Progenitor cell of endocrine pancreas (in vitro differentiated cells): ENCODE measurements around the gene DDX25. TPM values are rescaled to one million over a fixed set of nuclear protein-coding genes. Genes with fewer than 3 reads are reported as not detected.

Experiments used
- DNase-seq: peaks from one replicate; pipeline ENCODE4 v3.0.0; 2021; ENCODE audit warnings: low spot score; ENCODE audit not compliant: unreplicated experiment
- H3K27ac Mint-ChIP-seq: 2 replicates; pipeline ENCODE4 v1.8.0; 2021; ENCODE audit warnings: mild to moderate bottlenecking, moderate library complexity, mixed read lengths
- H3K27me3 Mint-ChIP-seq: 2 replicates; pipeline ENCODE4 v1.8.0; 2021; ENCODE audit warnings: mixed read lengths
- H3K36me3 Mint-ChIP-seq: 2 replicates; pipeline ENCODE4 v1.8.0; 2022; ENCODE audit warnings: mixed read lengths; ENCODE audit not compliant: insufficient read depth
- H3K4me1 Mint-ChIP-seq: 2 replicates; pipeline ENCODE4 v1.8.0; 2021; ENCODE audit warnings: low read depth, mixed read lengths
- H3K4me3 Mint-ChIP-seq: 2 replicates; pipeline ENCODE4 v1.8.0; 2021; ENCODE audit warnings: low read depth, mild to moderate bottlenecking, moderate library complexity, mixed read lengths
- H3K9me3 Mint-ChIP-seq: 2 replicates; pipeline ENCODE4 v1.8.0; 2021; ENCODE audit warnings: low read depth, mixed read lengths
- total RNA-seq: library from RNA; stranded (reverse); gene quantifications from 2 replicates; pipeline ENCODE4 v1.2.1, GENCODE V29; 2021
- TF ChIP-seq, protein P1 (sequence below): fragments of 200-600 bp; sonication (generic); IDR thresholded peaks from one replicate; pipeline ENCODE4 v1.5.0; 2021; ENCODE audit warnings: antibody characterized with exemption, mild to moderate bottlenecking; ENCODE audit not compliant: unreplicated experiment

The DDX25 gene
- total RNA-seq, 1 donor from 2014 or later: 3.8 TPM

DNA sequence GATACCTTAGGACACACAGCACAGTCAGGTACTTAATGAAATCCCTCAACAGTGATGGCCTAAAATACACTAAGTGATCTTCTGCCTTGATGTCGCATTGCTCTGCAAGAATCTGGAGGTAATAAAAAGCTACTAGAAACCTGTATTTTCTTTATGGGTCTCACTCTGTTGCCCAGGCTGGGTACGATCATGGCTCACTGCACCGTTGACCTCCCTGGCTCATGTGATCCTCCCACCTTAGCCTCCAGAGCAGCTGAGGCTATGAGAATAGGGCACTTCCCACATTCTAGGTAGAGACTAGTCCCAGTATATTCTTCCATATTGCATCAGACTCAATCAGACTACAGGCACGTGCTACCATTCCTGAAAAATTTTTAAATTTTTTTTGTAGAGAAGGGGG lies 63.2 kb downstream of the DDX25 start:
- Mint-ChIP-seq H3K27ac (no peak overlapping the region), H3K4me1 (peaks cover 4% of the 10 kb centered on the region), H3K27me3 (no peaks in the 10 kb centered on the region), H3K4me3 (no peak overlapping the region), H3K36me3 (peaks cover 15% of the 10 kb centered on the region), H3K9me3 (peaks cover 9% of the 10 kb centered on the region)
- DNase-seq: no peak
- TF ChIP-seq, protein P1, sequence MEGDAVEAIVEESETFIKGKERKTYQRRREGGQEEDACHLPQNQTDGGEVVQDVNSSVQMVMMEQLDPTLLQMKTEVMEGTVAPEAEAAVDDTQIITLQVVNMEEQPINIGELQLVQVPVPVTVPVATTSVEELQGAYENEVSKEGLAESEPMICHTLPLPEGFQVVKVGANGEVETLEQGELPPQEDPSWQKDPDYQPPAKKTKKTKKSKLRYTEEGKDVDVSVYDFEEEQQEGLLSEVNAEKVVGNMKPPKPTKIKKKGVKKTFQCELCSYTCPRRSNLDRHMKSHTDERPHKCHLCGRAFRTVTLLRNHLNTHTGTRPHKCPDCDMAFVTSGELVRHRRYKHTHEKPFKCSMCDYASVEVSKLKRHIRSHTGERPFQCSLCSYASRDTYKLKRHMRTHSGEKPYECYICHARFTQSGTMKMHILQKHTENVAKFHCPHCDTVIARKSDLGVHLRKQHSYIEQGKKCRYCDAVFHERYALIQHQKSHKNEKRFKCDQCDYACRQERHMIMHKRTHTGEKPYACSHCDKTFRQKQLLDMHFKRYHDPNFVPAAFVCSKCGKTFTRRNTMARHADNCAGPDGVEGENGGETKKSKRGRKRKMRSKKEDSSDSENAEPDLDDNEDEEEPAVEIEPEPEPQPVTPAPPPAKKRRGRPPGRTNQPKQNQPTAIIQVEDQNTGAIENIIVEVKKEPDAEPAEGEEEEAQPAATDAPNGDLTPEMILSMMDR: no peak

DNA sequence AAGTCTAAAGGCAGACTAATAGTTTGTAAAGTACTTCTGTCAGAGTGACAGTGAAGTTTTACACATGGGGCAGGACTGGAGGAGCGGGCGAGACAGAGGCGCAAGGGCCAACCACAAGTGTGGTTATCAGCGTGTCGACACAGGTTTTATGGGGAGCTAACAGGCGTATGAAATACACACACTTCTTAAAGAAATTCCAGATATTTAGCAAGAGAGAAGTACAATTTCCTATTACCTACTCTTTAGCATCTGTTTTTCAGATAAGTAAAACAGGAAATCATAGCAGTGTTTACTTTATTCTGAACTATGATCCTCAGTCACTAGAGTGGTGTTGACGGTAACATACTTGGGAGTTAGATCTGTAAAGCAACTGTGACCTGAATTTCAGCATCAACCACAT lies 64.0 kb downstream of the DDX25 start:
- TF ChIP-seq, protein P1: no peak
- DNase-seq: no peak
- Mint-ChIP-seq H3K36me3 (peaks cover 7% of the 10 kb centered on the region), H3K27ac (no peak overlapping the region), H3K4me1 (peaks cover 4% of the 10 kb centered on the region), H3K9me3 (peaks cover under 1% of the 10 kb centered on the region), H3K4me3 (no peak overlapping the region), H3K27me3 (no peaks in the 10 kb centered on the region)

DNA sequence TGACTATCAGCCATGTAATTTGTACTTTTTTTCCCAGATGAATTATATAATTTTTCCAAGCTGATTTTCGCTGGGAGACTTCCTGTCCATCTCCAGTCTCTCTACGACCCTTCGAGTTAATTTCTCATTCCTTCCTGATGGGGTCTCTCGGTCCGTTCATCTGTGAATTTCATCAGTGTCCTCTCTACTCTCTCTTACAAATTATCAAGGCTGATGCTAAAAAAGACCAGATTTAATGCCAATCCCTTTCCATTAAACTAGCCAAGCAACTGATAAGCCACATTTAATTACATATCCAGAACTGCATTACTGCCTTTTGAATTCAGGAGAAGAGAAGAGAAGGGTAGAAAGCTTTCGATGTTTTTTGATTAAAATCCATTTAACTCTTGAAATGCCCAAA lies 67.3 kb downstream of the DDX25 start:
- no peaks in the 10 kb centered on the region for H3K27me3 Mint-ChIP-seq
- no peak overlapping the region for H3K27ac Mint-ChIP-seq
- H3K4me3 Mint-ChIP-seq: no peak overlapping the region
- H3K4me1 Mint-ChIP-seq: peaks cover 2% of the 10 kb centered on the region
- DNase-seq: no peak
- H3K36me3 Mint-ChIP-seq: peaks cover 3% of the 10 kb centered on the region
- TF ChIP-seq, protein P1: no peak
- no peaks in the 10 kb centered on the region for H3K9me3 Mint-ChIP-seq

DNA sequence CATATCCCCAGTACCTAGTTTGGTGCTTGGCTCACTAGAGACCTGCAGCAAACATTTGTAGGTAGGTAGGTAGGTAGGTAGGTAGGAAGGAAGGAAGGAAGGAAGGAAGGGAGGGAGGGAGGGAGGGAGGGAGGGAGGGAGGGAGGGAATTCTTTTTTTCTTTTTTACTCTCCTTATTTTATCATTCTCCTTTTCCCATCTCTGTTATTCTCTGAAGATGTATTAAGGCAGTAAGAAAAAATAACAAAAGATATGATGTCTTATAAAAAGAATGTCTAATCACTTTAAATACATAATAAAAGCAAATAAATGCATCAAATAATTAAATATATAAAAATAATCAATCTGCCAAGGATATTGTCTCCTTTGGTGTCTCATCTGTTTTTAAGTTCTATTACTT lies 70.0 kb downstream of the DDX25 start:
- no peak overlapping the region for H3K4me3 Mint-ChIP-seq
- peaks cover 2% of the 10 kb centered on the region for H3K36me3 Mint-ChIP-seq
- no peaks in the 10 kb centered on the region for H3K27me3 Mint-ChIP-seq
- TF ChIP-seq, protein P1: no peak
- H3K27ac Mint-ChIP-seq: no peak overlapping the region
- no peak for DNase-seq
- H3K4me1 Mint-ChIP-seq: peaks cover 9% of the 10 kb centered on the region
- no peaks in the 10 kb centered on the region for H3K9me3 Mint-ChIP-seq

DNA sequence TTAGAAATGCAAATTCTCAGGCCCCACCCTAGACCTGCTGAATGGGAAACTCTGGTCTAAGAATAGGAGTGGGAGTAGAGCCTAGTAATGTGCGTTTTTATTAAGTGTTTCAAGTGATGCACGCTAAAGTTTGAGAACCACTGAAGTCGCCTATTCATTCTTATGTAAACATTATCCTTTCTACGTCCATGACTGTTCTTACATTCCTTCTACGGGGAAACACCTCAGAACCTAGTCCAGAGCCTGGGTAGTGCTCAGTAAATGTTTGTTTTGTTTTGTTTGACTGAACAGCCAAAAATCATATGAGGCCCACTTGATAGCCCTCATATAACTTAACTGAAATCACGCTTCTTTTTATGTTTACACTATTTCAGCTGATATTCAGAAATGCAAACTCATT lies 71.3 kb downstream of the DDX25 start:
- TF ChIP-seq, protein P1: no peak
- H3K4me3 Mint-ChIP-seq: no peak overlapping the region
- H3K4me1 Mint-ChIP-seq: peaks cover 11% of the 10 kb centered on the region
- H3K27me3 Mint-ChIP-seq: no peaks in the 10 kb centered on the region
- peaks cover 2% of the 10 kb centered on the region for H3K36me3 Mint-ChIP-seq
- no peak for DNase-seq
- no peaks in the 10 kb centered on the region for H3K9me3 Mint-ChIP-seq
- H3K27ac Mint-ChIP-seq: no peak overlapping the region

DNA sequence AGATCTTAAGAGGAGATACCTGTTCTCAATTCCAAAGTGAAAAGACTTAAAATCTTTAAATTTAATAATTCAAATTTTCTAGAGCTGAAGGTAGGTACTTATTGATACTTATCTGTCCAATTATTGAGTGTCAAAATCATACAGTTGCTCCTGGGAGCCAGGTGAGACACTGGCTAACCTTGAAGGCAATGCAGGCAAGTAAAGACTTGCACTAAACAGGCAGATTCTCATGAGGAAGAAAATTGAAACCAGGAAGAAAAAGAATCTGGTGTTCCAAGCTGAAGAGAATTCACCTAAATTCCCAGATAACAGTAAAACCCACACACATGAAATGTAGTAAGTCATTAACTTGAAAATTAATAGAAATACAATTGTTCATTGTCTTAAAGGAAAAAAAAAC lies 71.8 kb downstream of the DDX25 start:
- no peaks in the 10 kb centered on the region for H3K27me3 Mint-ChIP-seq
- DNase-seq: no peak
- H3K9me3 Mint-ChIP-seq: no peaks in the 10 kb centered on the region
- no peak overlapping the region for H3K27ac Mint-ChIP-seq
- no peak overlapping the region for H3K4me3 Mint-ChIP-seq
- H3K4me1 Mint-ChIP-seq: peaks cover 11% of the 10 kb centered on the region
- TF ChIP-seq, protein P1: no peak
- no peaks in the 10 kb centered on the region for H3K36me3 Mint-ChIP-seq
